HepG2 (cell line): ENCODE results near the gene C11orf86. TPM values are rescaled to one million over a fixed set of nuclear protein-coding genes. Genes with fewer than 3 reads are reported as not detected.

Experiments
- ATF4 ChIP-seq, 2 experiments: fragments of 450-650 bp in 1 of 2; sonication (generic) in 1 of 2; formaldehyde crosslinking; IDR thresholded peaks; 2 replicates each; pipeline versions ENCODE4 v1.5.0 to v1.8.0; 2020 to 2022; ENCODE audit warnings: mild to moderate bottlenecking in 1 of 2, missing genetic modification reagents in 1 of 2
- CCDC6 ChIP-seq: sonication (generic); formaldehyde crosslinking; IDR thresholded peaks from 2 replicates; pipeline ENCODE4 v1.8.1; 2022; ENCODE audit warnings: mild to moderate bottlenecking, missing genetic modification reagents, moderate library complexity
- FOSL1 ChIP-seq: sonication (generic); formaldehyde crosslinking; IDR thresholded peaks from 2 replicates; pipeline ENCODE4 v1.9.0; 2021; ENCODE audit warnings: missing genetic modification reagents, borderline replicate concordance
- MIXL1 ChIP-seq: IDR thresholded peaks from 2 replicates; pipeline ENCODE4 v1.6.1; 2016
- MYC ChIP-seq: sonication (generic); formaldehyde crosslinking; IDR thresholded peaks from 2 replicates; pipeline ENCODE4 v1.9.0; 2021; ENCODE audit warnings: missing genetic modification reagents, borderline replicate concordance
- PPARG ChIP-seq: conservative IDR thresholded peaks from 2 replicates; pipeline ENCODE4 v1.6.1; 2016; ENCODE audit warnings: missing biosample characterization, missing genetic modification reagents
- THAP11 ChIP-seq: IDR thresholded peaks from 2 replicates; pipeline ENCODE4 v1.6.1; 2016; ENCODE audit warnings: missing biosample characterization, missing genetic modification reagents
- ZEB1 ChIP-seq: IDR thresholded peaks from 2 replicates; pipeline ENCODE4 v1.6.1; 2012; ENCODE audit warnings: mild to moderate bottlenecking, low read depth, inconsistent platforms; ENCODE audit not compliant: insufficient replicate concordance
- ZNF24 ChIP-seq: fragments of 450-650 bp; IDR thresholded peaks from 2 replicates; pipeline ENCODE4 v1.6.1; 2017; ENCODE audit warnings: antibody characterized with exemption, mild to moderate bottlenecking
- ZNF280B ChIP-seq: sonication (generic); formaldehyde crosslinking; IDR thresholded peaks from 2 replicates; pipeline ENCODE4 v1.5.0; 2020; ENCODE audit warnings: missing genetic modification reagents, mild to moderate bottlenecking, borderline replicate concordance
- ZNF546 ChIP-seq: sonication (generic); formaldehyde crosslinking; conservative IDR thresholded peaks from 2 replicates; pipeline ENCODE4 v1.8.1; 2023; ENCODE audit warnings: mild to moderate bottlenecking, missing genetic modification reagents
- ZNF776 ChIP-seq: sonication (generic); formaldehyde crosslinking; IDR thresholded peaks from 2 replicates; pipeline ENCODE4 v1.4.0; 2020; ENCODE audit warnings: mild to moderate bottlenecking, missing genetic modification reagents
- ZNF816 ChIP-seq: sonication (generic); formaldehyde crosslinking; IDR thresholded peaks from 2 replicates; pipeline ENCODE4 v1.8.0; 2022; ENCODE audit warnings: missing genetic modification reagents, mild to moderate bottlenecking, borderline replicate concordance
- ZSCAN31 ChIP-seq: sonication (generic); formaldehyde crosslinking; IDR thresholded peaks from 2 replicates; pipeline ENCODE4 v1.5.0; 2020; ENCODE audit warnings: low read depth, mild to moderate bottlenecking, missing genetic modification reagents
- polyA plus RNA-seq, 8 experiments: library from polyadenylated mRNA; depleted of rRNA in 3 of 8; stranded (reverse) in 7 of 8; unstranded in 1 of 8; fragments of >200 nt; fragmentation: Illumina TruSeq in 4 of 8; extraction: Trizol in 4 of 8; gene quantifications; 2 replicates each; pipeline versions ENCODE4 v1.2.1 to v1.2.3, GENCODE V29; 2011 to 2016; ENCODE audit warnings: low read depth in 4 of 8, missing spikeins in 1 of 8, mixed read lengths in 1 of 8; ENCODE audit not compliant: insufficient read depth in 1 of 8
- total RNA-seq, 5 experiments: library from RNA; depleted of rRNA; stranded (reverse); fragments of >200 nt; fragmentation: Illumina TruSeq; extraction: Trizol; gene quantifications; 2 replicates each; pipeline ENCODE4 v1.2.3, GENCODE V29; 2016; ENCODE audit warnings: low read depth in 1 of 5
- TF ChIP-seq, protein P1 (sequence below): sonication (generic); formaldehyde crosslinking; IDR thresholded peaks from 2 replicates; pipeline ENCODE4 v1.4.0; 2020; ENCODE audit warnings: mild to moderate bottlenecking, missing genetic modification reagents
- TF ChIP-seq, protein P2 (sequence below): IDR thresholded peaks from 2 replicates; pipeline ENCODE4 v1.6.1; 2016; ENCODE audit warnings: mild to moderate bottlenecking, missing biosample characterization, missing genetic modification reagents
- TF ChIP-seq, protein P3 (sequence below): sonication (generic); formaldehyde crosslinking; IDR thresholded peaks from 2 replicates; pipeline ENCODE4 v1.4.0; 2020; ENCODE audit warnings: missing genetic modification reagents

C11orf86 gene
- total and polyA plus RNA-seq, 2 of the 13 experiments (the other 11 are each of a cell fraction or from before 2014, with no cell fraction given): 0.11 to 0.18 TPM

- TF ChIP-seq, protein P1, sequence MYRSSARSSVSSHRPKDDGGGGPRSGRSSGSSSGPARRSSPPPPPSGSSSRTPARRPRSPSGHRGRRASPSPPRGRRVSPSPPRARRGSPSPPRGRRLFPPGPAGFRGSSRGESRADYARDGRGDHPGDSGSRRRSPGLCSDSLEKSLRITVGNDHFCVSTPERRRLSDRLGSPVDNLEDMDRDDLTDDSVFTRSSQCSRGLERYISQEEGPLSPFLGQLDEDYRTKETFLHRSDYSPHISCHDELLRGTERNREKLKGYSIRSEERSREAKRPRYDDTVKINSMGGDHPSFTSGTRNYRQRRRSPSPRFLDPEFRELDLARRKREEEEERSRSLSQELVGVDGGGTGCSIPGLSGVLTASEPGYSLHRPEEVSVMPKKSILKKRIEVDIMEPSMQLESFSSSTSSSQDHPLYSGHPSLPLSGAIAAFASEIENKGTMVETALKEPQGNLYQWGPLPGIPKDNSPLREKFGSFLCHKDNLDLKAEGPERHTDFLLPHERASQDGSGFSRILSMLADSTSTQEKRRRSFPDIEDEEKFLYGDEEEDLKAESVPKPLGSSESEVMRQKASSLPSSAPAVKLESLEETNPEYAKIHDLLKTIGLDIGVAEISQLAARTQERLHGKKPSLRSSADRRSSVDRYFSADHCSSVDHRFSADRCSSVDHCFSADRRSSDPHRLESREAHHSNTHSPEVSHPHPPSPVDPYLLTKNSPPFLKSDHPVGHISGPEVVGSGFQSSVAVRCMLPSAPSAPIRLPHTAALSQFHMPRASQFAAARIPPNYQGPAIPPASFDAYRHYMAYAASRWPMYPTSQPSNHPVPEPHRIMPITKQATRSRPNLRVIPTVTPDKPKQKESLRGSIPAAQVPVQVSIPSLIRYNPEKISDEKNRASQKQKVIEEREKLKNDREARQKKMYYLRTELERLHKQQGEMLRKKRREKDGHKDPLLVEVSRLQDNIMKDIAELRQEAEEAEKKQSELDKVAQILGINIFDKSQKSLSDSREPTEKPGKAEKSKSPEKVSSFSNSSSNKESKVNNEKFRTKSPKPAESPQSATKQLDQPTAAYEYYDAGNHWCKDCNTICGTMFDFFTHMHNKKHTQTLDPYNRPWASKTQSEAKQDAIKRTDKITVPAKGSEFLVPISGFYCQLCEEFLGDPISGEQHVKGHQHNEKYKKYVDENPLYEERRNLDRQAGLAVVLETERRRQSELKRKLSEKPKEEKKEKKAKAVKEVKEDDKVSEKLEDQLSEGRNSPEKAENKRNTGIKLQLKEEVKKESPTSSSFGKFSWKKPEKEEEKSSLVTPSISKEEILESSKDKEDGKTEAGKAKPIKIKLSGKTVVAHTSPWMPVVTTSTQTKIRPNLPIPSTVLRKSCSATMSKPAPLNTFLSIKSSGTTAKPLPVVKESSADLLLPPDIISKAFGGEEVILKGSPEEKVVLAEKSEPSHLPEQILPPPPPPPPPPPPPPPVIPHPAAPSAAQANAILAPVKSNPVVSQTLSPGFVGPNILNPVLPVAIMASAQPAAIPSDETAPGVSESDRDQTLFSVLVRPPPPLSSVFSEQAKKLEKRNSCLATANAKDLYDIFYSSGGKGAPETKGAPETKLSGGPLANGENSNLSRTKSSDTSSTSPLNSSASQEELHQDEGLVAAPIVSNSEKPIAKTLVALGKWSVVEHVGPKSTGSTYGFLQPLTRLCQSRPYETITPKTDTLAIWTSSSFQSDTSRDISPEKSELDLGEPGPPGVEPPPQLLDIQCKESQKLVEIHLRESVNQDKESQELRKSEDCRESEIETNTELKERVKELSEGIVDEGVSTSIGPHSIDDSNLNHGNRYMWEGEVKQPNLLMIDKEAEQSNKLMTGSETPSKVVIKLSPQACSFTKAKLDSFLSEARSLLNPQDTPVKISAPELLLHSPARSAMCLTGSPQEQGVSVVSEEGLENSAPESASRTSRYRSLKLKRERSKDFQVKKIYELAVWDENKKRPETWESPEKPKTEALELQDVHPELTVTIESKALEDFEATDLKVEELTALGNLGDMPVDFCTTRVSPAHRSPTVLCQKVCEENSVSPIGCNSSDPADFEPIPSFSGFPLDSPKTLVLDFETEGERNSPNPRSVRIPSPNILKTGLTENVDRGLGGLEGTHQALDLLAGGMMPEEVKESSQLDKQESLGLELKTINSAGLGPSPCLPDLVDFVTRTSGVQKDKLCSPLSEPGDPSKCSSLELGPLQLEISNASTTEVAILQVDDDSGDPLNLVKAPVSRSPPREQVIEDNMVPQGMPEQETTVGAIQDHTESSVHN: no peak
- TF ChIP-seq ZNF776 (no peak), ZNF280B (CRISPR knock-in tag) (no peak), MYC (CRISPR knock-in tag) (peak; percentile 39; the same call in 1 of the 2 replicates), CCDC6 (CRISPR knock-in tag) (no peak), ZEB1 (no peak), PPARG (CRISPR knock-in tag) (0 out of 2 replicates have a peak, but pooled peaks have one; percentile 22), FOSL1 (CRISPR knock-in tag) (no peak), ATF4 (CRISPR knock-in tag; IDR thresholded peaks at IDR 0.05) (no peak), ZSCAN31 (CRISPR knock-in tag) (no peak), ZNF24 (no peak), THAP11 (CRISPR knock-in tag) (no peak), ZNF546 (CRISPR knock-in tag) (no peak), MIXL1 (CRISPR knock-in tag) (peak; percentile 45; the same call in 1 of the 2 replicates), ZNF816 (CRISPR knock-in tag) (no peak)
- TF ChIP-seq, protein P2, sequence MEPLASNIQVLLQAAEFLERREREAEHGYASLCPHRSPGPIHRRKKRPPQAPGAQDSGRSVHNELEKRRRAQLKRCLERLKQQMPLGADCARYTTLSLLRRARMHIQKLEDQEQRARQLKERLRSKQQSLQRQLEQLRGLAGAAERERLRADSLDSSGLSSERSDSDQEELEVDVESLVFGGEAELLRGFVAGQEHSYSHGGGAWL: no peak
- TF ChIP-seq, protein P3, sequence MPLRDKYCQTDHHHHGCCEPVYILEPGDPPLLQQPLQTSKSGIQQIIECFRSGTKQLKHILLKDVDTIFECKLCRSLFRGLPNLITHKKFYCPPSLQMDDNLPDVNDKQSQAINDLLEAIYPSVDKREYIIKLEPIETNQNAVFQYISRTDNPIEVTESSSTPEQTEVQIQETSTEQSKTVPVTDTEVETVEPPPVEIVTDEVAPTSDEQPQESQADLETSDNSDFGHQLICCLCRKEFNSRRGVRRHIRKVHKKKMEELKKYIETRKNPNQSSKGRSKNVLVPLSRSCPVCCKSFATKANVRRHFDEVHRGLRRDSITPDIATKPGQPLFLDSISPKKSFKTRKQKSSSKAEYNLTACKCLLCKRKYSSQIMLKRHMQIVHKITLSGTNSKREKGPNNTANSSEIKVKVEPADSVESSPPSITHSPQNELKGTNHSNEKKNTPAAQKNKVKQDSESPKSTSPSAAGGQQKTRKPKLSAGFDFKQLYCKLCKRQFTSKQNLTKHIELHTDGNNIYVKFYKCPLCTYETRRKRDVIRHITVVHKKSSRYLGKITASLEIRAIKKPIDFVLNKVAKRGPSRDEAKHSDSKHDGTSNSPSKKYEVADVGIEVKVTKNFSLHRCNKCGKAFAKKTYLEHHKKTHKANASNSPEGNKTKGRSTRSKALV: no peak
Measured at GRCh38 chr11:66996609-66997273, 21.6 kb downstream of the C11orf86 start (continued).
